Esophagus muscularis mucosa (tissue), 4 donors: Measurements from ENCODE around the gene ZEB2. TPM values are rescaled to one million over a fixed set of nuclear protein-coding genes. Genes with fewer than 3 reads are reported as not detected.

Experiments used
- DNase-seq: peaks from one replicate; pipeline ENCODE4 v3.0.0-alpha.2; 2017; ENCODE audit errors: extremely low spot score
- H3K27ac ChIP-seq, 4 donors: fragments of 200-600 bp; sonication (generic); replicated peaks in 1 of 4; 1 replicate in 3 of 4; 2 replicates in 1 of 4; pipeline ENCODE4 v1.5.1; 2016 to 2019; ENCODE audit warnings: mild to moderate bottlenecking in 1 of 4
- H3K27me3 ChIP-seq, 4 donors: fragments of 200-600 bp; sonication (generic); one replicate each; pipeline versions ENCODE4 v1.5.1 to v1.6.0; 2016 to 2019
- H3K36me3 ChIP-seq, 4 donors: fragments of 200-600 bp; sonication (generic); one replicate each; pipeline ENCODE4 v1.5.1; 2016 to 2019
- H3K4me1 ChIP-seq, 4 donors: fragments of 200-600 bp; sonication (generic); one replicate each; pipeline ENCODE4 v1.5.1; 2016 to 2019
- H3K4me3 ChIP-seq, 4 donors: fragments of 200-600 bp; sonication (generic); 1 replicate in 2 of 4; 2 replicates in 2 of 4; pipeline ENCODE4 v1.5.1; 2016 to 2019; ENCODE audit warnings: mild to moderate bottlenecking in 4 of 4, moderate library complexity in 1 of 4
- H3K9me3 ChIP-seq, 4 donors: fragments of 200-600 bp; sonication (generic); 1 replicate in 3 of 4; 2 replicates in 1 of 4; pipeline ENCODE4 v1.5.1; 2016 to 2019
- EP300 ChIP-seq: sonication (generic); formaldehyde crosslinking; IDR thresholded peaks from one replicate; pipeline ENCODE4 v1.6.1; 2017; ENCODE audit warnings: antibody characterized with exemption
- POLR2A ChIP-seq: fragments of 450-650 bp; IDR thresholded peaks from one replicate; pipeline ENCODE4 v1.6.1; 2017; ENCODE audit warnings: antibody characterized with exemption, moderate library complexity, mild to moderate bottlenecking, low read depth
- POLR2AphosphoS5 ChIP-seq, 2 donors: sonication (generic); formaldehyde crosslinking; IDR thresholded peaks; one replicate each; pipeline ENCODE4 v1.6.1; 2017; ENCODE audit warnings: antibody characterized with exemption in 2 of 2
- WGBS: methylation state at CpG from one replicate; pipeline ENCODE4 v1.1.5; 2018; 5-methylcytosine and 5-hydroxymethylcytosine counted together
- intact Hi-C: fragments of 100-400 bp; cut with DNase I; formaldehyde crosslinking; loops from one replicate; pipeline ENCODE4 v1.15.1; 2023
- total RNA-seq, 4 donors: library from RNA; depleted of rRNA; stranded (reverse); fragments of >200 nt; gene quantifications; one replicate each; pipeline versions ENCODE4 v1.1.0 to v1.2.1, GENCODE V29; 2016
- TF ChIP-seq, protein P1 (sequence below), 3 experiments: fragments of 200-600 bp in 2 of 3; fragments of 450-650 bp in 1 of 3; sonication (generic) in 2 of 3; IDR thresholded peaks; one replicate each; pipeline ENCODE4 v1.5.1; 2017 to 2019; ENCODE audit warnings: antibody characterized with exemption in 3 of 3, mild to moderate bottlenecking in 2 of 3, moderate library complexity in 1 of 3

Gene ZEB2
- total RNA-seq, 4 donors from 2014 or later = 41.2 to 68.3 (median 55.7) TPM

- DNase-seq = no peak
Measured at GRCh38 chr2:144465749-144466148, 54.2 kb downstream of the ZEB2 start.

GRCh38 chr2:144464730-144465129, 55.2 kb downstream of the ZEB2 start:
- Histone ChIP-seq H3K27ac (no peak overlapping the region), H3K27me3 (no peaks in the 10 kb centered on the region), H3K36me3 (no peaks in the 10 kb centered on the region), H3K4me1 (peaks cover 0 to 24% (median 10%) of the 10 kb centered on the region in 4 donors), H3K9me3 (no peaks in the 10 kb centered on the region), H3K4me3 (no peak overlapping the region)
- TF ChIP-seq EP300 = no peak
- TF ChIP-seq POLR2A = no peak
- TF ChIP-seq, protein P1, sequence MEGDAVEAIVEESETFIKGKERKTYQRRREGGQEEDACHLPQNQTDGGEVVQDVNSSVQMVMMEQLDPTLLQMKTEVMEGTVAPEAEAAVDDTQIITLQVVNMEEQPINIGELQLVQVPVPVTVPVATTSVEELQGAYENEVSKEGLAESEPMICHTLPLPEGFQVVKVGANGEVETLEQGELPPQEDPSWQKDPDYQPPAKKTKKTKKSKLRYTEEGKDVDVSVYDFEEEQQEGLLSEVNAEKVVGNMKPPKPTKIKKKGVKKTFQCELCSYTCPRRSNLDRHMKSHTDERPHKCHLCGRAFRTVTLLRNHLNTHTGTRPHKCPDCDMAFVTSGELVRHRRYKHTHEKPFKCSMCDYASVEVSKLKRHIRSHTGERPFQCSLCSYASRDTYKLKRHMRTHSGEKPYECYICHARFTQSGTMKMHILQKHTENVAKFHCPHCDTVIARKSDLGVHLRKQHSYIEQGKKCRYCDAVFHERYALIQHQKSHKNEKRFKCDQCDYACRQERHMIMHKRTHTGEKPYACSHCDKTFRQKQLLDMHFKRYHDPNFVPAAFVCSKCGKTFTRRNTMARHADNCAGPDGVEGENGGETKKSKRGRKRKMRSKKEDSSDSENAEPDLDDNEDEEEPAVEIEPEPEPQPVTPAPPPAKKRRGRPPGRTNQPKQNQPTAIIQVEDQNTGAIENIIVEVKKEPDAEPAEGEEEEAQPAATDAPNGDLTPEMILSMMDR (IDR thresholded peaks at IDR 0.05) = no peak
- WGBS = 94% methylated on average over 5 of the region's 5 CpGs
- DNase-seq = no peak
- intact Hi-C loops = no loop called here

More at GRCh38 chr2:144465749-144466148, 54.2 kb downstream of the ZEB2 start:
- H3K36me3 ChIP-seq = no peaks in the 10 kb centered on the region
- no peak for TF ChIP-seq EP300
- TF ChIP-seq POLR2A = no peak
- TF ChIP-seq POLR2AphosphoS5 (IDR thresholded peaks at IDR 0.05) = no peak
- no peak overlapping the region for H3K4me3 ChIP-seq
- WGBS = 86% methylated on average over 9 of the region's 9 CpGs
- no peaks in the 10 kb centered on the region for H3K9me3 ChIP-seq
- intact Hi-C loops = no loop called here
- H3K27me3 ChIP-seq = no peaks in the 10 kb centered on the region
- H3K4me1 ChIP-seq = peaks cover 0 to 25% (median 7%) of the 10 kb centered on the region in 4 donors
- no peak overlapping the region for H3K27ac ChIP-seq

- intact Hi-C loops = no loop called here
- DNase-seq = no peak
- TF ChIP-seq POLR2AphosphoS5 (IDR thresholded peaks at IDR 0.05) = no peak
- no peak for TF ChIP-seq POLR2A
- no peak for TF ChIP-seq EP300
- TF ChIP-seq, protein P1 (IDR thresholded peaks at IDR 0.05) = no peak
- no peak overlapping the region for H3K4me3 ChIP-seq
- H3K27ac ChIP-seq = no peak overlapping the region
- WGBS = 92% methylated on average over 5 of the region's 5 CpGs
- H3K9me3 ChIP-seq = no peaks in the 10 kb centered on the region
- H3K4me1 ChIP-seq = peaks cover 9 to 27% (median 15%) of the 10 kb centered on the region in 4 donors
- H3K36me3 ChIP-seq = no peaks in the 10 kb centered on the region
- no peaks in the 10 kb centered on the region for H3K27me3 ChIP-seq
Measured at GRCh38 chr2:144463266-144463665, 56.7 kb downstream of the ZEB2 start.

GRCh38 chr2:144462266-144462665, 57.7 kb downstream of the ZEB2 start:
- Histone ChIP-seq H3K27me3 (no peaks in the 10 kb centered on the region), H3K36me3 (no peaks in the 10 kb centered on the region), H3K4me3 (no peak overlapping the region), H3K4me1 (peaks cover 10 to 32% (median 15%) of the 10 kb centered on the region in 4 donors), H3K9me3 (no peaks in the 10 kb centered on the region), H3K27ac (peak overlapping the region in 3 of 4 donors; percentile 0 to 12 (median 5))
- TF ChIP-seq EP300 = no peak
- no peak for TF ChIP-seq POLR2AphosphoS5 (IDR thresholded peaks at IDR 0.05)
- no peak for TF ChIP-seq POLR2A
- TF ChIP-seq, protein P1 (IDR thresholded peaks at IDR 0.05) = no peak
- intact Hi-C loops = no loop called here
- 74% methylated on average over 6 of the region's 6 CpGs for WGBS
- DNase-seq = no peak

GRCh38 chr2:144461308-144461766, 58.6 kb downstream of the ZEB2 start:
- Histone ChIP-seq H3K36me3 (no peaks in the 10 kb centered on the region), H3K4me1 (peaks cover 10 to 41% (median 25%) of the 10 kb centered on the region in 4 donors), H3K27ac (peak overlapping the region in 1 of 4 donors; percentile 0), H3K4me3 (no peak overlapping the region), H3K27me3 (no peaks in the 10 kb centered on the region), H3K9me3 (no peaks in the 10 kb centered on the region)
- intact Hi-C loops = no loop called here
- TF ChIP-seq POLR2AphosphoS5 (IDR thresholded peaks at IDR 0.05) (no peak), EP300 (no peak), POLR2A (no peak)
- TF ChIP-seq, protein P1 (IDR thresholded peaks at IDR 0.05) = no peak
- DNase-seq = no peak
- 82% methylated on average over 9 of the region's 9 CpGs for WGBS
